GM18526 (cell line): Measurements from ENCODE around the gene NFX1.

Experiments used
- POLR2A ChIP-seq: IDR thresholded peaks from 3 replicates; pipeline ENCODE4 v1.6.1; 2011; ENCODE audit not compliant: insufficient read length; ENCODE audit errors: extremely low read depth

Gene NFX1

GRCh38 chr9:33403941-33404787 is 113.8 kb downstream of the NFX1 start:
- no peak for TF ChIP-seq POLR2A

GRCh38 chr9:33404788-33405362 is 114.6 kb downstream of the NFX1 start:
- no peak for TF ChIP-seq POLR2A

GRCh38 chr9:33407061-33407460 is 116.7 kb downstream of the NFX1 start:
- no peak for TF ChIP-seq POLR2A

- TF ChIP-seq POLR2A, result no peak
Observed at GRCh38 chr9:33408087-33408486, 117.8 kb downstream of the NFX1 start.

GRCh38 chr9:33414268-33414667 is 124.0 kb downstream of the NFX1 start:
- no peak for TF ChIP-seq POLR2A

GRCh38 chr9:33414889-33415500 is 124.7 kb downstream of the NFX1 start:
- no peak for TF ChIP-seq POLR2A

- no peak for TF ChIP-seq POLR2A
Observed at GRCh38 chr9:33415501-33416038, 125.3 kb downstream of the NFX1 start.

GRCh38 chr9:33416996-33417395 is 126.7 kb downstream of the NFX1 start:
- no peak for TF ChIP-seq POLR2A

- no peak for TF ChIP-seq POLR2A
Observed at GRCh38 chr9:33418090-33418489, 127.8 kb downstream of the NFX1 start.

- TF ChIP-seq POLR2A, result no peak
Observed at GRCh38 chr9:33419708-33420303, 129.5 kb downstream of the NFX1 start.
